Activated T-cell treated with anti-CD3 and anti-CD28 coated beads, Interleukin-2, amount 50 U/mL, for 24 hours (primary cell): Measurements from ENCODE around the gene MRC2.
"Not testable (repeated sequence)": the region's sequence is repeated elsewhere in the genome, so short reads cannot be mapped to it uniquely, and the experiment has no call there.

Experiments used
- DNase-seq: peaks from one replicate; pipeline ENCODE4 v3.0.0-alpha.2; 2020
- H3K27ac Mint-ChIP-seq: 2 replicates; pipeline ENCODE4 v1.8.0; 2020; ENCODE audit warnings: mild to moderate bottlenecking, mixed read lengths
- H3K27me3 Mint-ChIP-seq: 2 replicates; pipeline ENCODE4 v1.8.0; 2020; ENCODE audit warnings: mixed read lengths
- H3K36me3 Mint-ChIP-seq: 2 replicates; pipeline ENCODE4 v1.8.0; 2020; ENCODE audit warnings: low read depth, mixed read lengths
- H3K4me1 Mint-ChIP-seq: 2 replicates; pipeline ENCODE4 v1.8.0; 2020; ENCODE audit warnings: low read depth, mixed read lengths
- H3K4me3 Mint-ChIP-seq: 2 replicates; pipeline ENCODE4 v1.8.0; 2020; ENCODE audit warnings: mild to moderate bottlenecking, moderate library complexity, mixed read lengths
- H3K9me3 Mint-ChIP-seq: 2 replicates; pipeline ENCODE4 v1.8.0; 2020; ENCODE audit warnings: mixed read lengths

MRC2 gene

GRCh38 chr17:62600805-62601204 is 26.7 kb upstream of the MRC2 start:
- DNase-seq: no peak
- no peaks in the 10 kb centered on the region for H3K9me3 Mint-ChIP-seq
- H3K4me1 Mint-ChIP-seq: peaks cover 6% of the 10 kb centered on the region
- no peak overlapping the region for H3K27ac Mint-ChIP-seq
- no peak overlapping the region for H3K4me3 Mint-ChIP-seq
- peaks cover 80% of the 10 kb centered on the region for H3K36me3 Mint-ChIP-seq
- no peaks in the 10 kb centered on the region for H3K27me3 Mint-ChIP-seq

DNA sequence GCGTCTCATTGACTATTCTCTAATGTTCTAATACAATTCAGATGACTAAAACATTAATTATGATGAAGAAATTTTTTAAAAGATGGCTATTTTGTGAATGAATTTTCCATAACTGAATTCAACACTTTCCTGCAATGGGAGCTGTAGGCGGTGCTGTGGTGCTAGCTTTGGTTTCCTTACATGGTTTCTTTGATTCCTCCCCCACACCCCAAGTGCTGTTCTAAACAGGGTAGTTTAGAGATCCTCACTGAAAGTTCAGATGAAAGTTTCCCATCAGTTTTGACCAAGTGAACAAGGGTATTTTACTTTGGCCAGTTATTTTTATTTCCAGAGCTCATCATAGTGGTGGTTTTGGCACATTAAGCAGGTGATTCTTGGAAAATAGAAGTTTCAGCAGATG is 26.0 kb upstream of the MRC2 start:
- no peaks in the 10 kb centered on the region for H3K9me3 Mint-ChIP-seq
- H3K27ac Mint-ChIP-seq: peak overlapping the region; percentile 20
- no peak for DNase-seq
- peaks cover 6% of the 10 kb centered on the region for H3K4me1 Mint-ChIP-seq
- peaks cover 80% of the 10 kb centered on the region for H3K36me3 Mint-ChIP-seq
- no peaks in the 10 kb centered on the region for H3K27me3 Mint-ChIP-seq
- no peak overlapping the region for H3K4me3 Mint-ChIP-seq

- H3K27ac Mint-ChIP-seq, H3K9me3 Mint-ChIP-seq, H3K4me3 Mint-ChIP-seq, DNase-seq, H3K4me1 Mint-ChIP-seq, H3K27me3 Mint-ChIP-seq: not testable (repeated sequence)
- peaks cover 80% of the 10 kb centered on the region for H3K36me3 Mint-ChIP-seq
Measured at GRCh38 chr17:62603783-62604182, 23.7 kb upstream of the MRC2 start.

DNA sequence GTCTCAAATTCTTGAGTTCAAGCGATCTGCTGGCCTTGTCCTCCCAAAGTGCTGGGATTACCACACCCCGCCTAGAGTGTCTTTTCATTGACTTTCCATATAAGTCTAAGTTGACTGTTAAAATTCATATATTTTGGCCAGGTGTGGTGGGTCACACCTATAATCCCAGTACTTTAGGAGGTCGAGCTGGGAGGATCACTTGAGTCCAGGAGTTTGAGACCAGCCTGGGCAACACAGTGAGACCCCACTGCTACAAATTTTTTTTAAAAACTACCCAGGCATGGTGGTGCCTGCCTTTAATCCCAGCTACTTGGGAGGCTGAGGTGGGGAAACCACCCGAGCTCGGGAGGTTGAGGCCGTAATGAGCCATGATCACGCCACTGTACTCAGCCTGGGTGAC is 21.9 kb upstream of the MRC2 start:
- H3K27ac Mint-ChIP-seq: no peak overlapping the region
- no peak overlapping the region for H3K4me3 Mint-ChIP-seq
- peaks cover 81% of the 10 kb centered on the region for H3K36me3 Mint-ChIP-seq
- H3K9me3 Mint-ChIP-seq: no peaks in the 10 kb centered on the region
- no peak for DNase-seq
- no peaks in the 10 kb centered on the region for H3K27me3 Mint-ChIP-seq
- H3K4me1 Mint-ChIP-seq: peaks cover 10% of the 10 kb centered on the region

DNA sequence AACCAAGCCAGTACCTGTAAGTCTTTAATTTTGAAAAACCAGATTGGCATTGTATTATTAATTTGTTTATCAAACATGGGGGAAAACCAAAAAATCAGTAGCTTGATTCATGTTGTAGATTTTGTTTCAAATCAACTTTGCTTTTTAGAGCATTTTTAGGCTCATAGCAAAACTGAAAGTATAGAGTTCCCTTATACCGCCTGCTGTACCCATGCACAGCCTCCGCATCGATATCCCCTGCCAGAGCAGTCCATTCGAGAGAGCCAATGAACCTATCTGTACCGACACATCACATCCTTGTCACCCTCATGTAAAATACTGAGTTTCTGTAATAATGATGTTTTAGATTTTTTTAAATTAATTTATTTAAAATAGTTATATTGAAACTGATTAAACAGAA is 16.2 kb upstream of the MRC2 start:
- H3K27ac Mint-ChIP-seq: peak overlapping the region; percentile 55
- no peaks in the 10 kb centered on the region for H3K9me3 Mint-ChIP-seq
- peaks cover 16% of the 10 kb centered on the region for H3K4me1 Mint-ChIP-seq
- DNase-seq: no peak
- peaks cover 91% of the 10 kb centered on the region for H3K36me3 Mint-ChIP-seq
- no peaks in the 10 kb centered on the region for H3K27me3 Mint-ChIP-seq
- no peak overlapping the region for H3K4me3 Mint-ChIP-seq

DNA sequence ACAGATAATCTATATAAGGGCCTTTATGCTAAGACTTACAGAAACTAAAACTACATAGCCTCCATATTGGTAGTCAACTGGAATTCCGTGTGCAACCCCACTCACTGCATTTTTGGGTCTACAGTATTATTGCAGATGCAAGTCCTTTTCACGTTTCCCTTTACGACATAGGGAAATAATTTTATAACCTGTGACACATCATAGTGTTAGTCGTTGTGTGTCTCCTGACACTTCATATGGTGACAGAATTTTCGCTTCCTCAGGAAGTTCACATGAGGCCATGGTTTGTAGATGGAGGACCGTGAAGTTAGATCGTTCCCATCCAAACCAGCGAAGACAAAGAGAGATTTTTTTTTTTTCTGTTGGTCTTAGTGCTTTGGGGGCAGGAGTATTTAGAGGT is 15.7 kb upstream of the MRC2 start:
- Mint-ChIP-seq H3K9me3 (no peaks in the 10 kb centered on the region), H3K4me3 (no peak overlapping the region), H3K27me3 (no peaks in the 10 kb centered on the region), H3K27ac (no peak overlapping the region), H3K36me3 (peaks cover 88% of the 10 kb centered on the region), H3K4me1 (peaks cover 16% of the 10 kb centered on the region)
- no peak for DNase-seq

DNA sequence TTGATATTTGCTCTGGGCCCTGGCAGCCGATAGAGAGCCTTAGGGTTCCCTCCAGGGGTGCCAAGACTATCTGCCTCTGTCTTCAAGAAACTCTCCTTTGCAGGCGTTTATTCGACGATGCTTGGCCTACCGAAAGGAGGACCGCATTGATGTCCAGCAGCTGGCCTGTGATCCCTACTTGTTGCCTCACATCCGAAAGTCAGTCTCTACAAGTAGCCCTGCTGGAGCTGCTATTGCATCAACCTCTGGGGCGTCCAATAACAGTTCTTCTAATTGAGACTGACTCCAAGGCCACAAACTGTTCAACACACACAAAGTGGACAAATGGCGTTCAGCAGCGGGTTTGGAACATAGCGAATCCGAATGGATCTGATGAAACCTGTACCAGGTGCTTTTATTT is 15.2 kb upstream of the MRC2 start:
- Mint-ChIP-seq H3K4me1 (peaks cover 16% of the 10 kb centered on the region), H3K36me3 (peaks cover 82% of the 10 kb centered on the region)
- not testable (repeated sequence) for H3K4me3 Mint-ChIP-seq, H3K9me3 Mint-ChIP-seq, H3K27ac Mint-ChIP-seq, H3K27me3 Mint-ChIP-seq, DNase-seq

- not testable (repeated sequence) for H3K9me3 Mint-ChIP-seq, H3K27ac Mint-ChIP-seq
Measured at GRCh38 chr17:62613095-62613494, 14.4 kb upstream of the MRC2 start.

DNA sequence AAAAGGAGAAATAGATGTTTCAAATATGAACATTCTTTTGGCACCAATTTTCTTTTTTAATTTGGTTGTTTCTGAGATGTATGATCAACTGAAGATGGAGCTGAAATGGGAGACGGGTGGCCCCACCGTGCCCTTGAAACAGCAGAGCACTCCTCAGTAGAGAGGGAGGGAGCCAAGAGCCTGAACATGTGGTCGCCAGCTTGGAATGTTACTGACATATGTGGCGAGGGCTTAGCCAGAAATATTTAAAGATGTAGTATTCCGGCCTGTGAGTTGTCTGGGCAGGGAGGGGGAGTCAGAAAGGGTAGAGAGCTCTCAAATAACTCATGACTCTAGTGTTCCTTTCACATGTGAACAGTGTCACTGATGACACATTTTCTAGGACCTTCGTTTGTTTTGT is 13.3 kb upstream of the MRC2 start:
- no peak for DNase-seq
- peaks cover 16% of the 10 kb centered on the region for H3K4me1 Mint-ChIP-seq
- no peak overlapping the region for H3K27ac Mint-ChIP-seq
- H3K36me3 Mint-ChIP-seq: peaks cover 67% of the 10 kb centered on the region
- no peaks in the 10 kb centered on the region for H3K27me3 Mint-ChIP-seq
- H3K4me3 Mint-ChIP-seq: no peak overlapping the region
- no peaks in the 10 kb centered on the region for H3K9me3 Mint-ChIP-seq

More at GRCh38 chr17:62613095-62613494, 14.4 kb upstream of the MRC2 start:
- Mint-ChIP-seq H3K4me1 (peaks cover 16% of the 10 kb centered on the region), H3K36me3 (peaks cover 77% of the 10 kb centered on the region)
- not testable (repeated sequence) for DNase-seq, H3K4me3 Mint-ChIP-seq, H3K27me3 Mint-ChIP-seq

DNA sequence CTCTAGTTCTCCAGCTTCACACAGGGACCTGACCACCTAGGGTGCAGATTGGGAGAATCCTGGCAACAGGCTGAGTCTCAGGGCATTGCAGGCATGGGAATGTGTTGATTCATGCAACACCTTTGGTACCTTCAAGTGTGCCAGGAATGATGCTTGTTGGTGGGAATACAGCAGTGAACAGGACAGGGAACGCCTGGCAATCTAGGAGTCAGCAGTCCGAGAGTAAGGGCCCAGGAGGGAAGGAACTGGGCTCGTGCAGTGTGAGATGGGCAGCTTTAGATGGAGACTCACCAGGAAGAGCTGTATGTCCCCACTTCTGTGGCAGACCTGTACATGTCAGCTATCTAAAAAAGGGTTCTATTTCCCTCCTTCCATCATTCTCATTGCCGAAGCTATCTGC is 12.0 kb upstream of the MRC2 start:
- H3K27me3 Mint-ChIP-seq: no peaks in the 10 kb centered on the region
- no peaks in the 10 kb centered on the region for H3K9me3 Mint-ChIP-seq
- no peak overlapping the region for H3K4me3 Mint-ChIP-seq
- H3K4me1 Mint-ChIP-seq: peaks cover 12% of the 10 kb centered on the region
- H3K27ac Mint-ChIP-seq: no peak overlapping the region
- peaks cover 53% of the 10 kb centered on the region for H3K36me3 Mint-ChIP-seq
- no peak for DNase-seq

GRCh38 chr17:62616993-62617893 is 10.2 kb upstream of the MRC2 start:
- Mint-ChIP-seq H3K9me3 (no peaks in the 10 kb centered on the region), H3K36me3 (peaks cover 37% of the 10 kb centered on the region), H3K27me3 (no peaks in the 10 kb centered on the region), H3K4me3 (no peak overlapping the region), H3K4me1 (no peaks in the 10 kb centered on the region), H3K27ac (no peak overlapping the region)
- no peak for DNase-seq

DNA sequence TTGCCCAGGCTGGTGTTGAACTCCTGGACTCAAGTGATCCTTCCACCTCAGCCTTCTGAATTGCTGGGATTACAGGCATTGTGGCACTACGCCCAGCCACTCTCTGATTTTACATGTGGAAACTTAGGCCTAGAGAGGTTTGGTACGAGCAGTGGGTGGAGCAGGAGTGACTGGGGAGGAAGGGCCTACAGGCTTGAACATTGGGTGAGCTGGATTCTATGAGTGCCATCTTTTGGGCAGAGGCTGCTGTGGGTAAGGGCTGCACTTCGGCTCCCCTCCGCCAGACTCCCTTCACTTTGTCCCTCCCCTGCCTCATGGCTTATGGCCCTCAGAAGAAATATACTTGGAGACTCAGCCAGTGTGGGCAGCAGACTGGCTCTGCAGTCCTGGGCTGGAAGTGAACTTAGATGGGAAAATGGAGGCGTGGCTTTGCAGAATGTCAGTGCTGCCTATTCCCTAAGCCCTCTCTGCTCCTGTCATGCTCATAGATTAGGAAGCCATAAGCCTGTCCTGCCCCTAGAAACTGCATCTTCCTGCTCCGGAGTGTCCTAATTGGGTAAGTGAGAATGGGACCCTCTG is 9.5 kb upstream of the MRC2 start:
- Mint-ChIP-seq H3K27me3 (no peaks in the 10 kb centered on the region), H3K27ac (no peak overlapping the region), H3K9me3 (no peaks in the 10 kb centered on the region), H3K4me1 (no peaks in the 10 kb centered on the region), H3K4me3 (no peak overlapping the region), H3K36me3 (peaks cover 33% of the 10 kb centered on the region)
- DNase-seq: no peak

DNA sequence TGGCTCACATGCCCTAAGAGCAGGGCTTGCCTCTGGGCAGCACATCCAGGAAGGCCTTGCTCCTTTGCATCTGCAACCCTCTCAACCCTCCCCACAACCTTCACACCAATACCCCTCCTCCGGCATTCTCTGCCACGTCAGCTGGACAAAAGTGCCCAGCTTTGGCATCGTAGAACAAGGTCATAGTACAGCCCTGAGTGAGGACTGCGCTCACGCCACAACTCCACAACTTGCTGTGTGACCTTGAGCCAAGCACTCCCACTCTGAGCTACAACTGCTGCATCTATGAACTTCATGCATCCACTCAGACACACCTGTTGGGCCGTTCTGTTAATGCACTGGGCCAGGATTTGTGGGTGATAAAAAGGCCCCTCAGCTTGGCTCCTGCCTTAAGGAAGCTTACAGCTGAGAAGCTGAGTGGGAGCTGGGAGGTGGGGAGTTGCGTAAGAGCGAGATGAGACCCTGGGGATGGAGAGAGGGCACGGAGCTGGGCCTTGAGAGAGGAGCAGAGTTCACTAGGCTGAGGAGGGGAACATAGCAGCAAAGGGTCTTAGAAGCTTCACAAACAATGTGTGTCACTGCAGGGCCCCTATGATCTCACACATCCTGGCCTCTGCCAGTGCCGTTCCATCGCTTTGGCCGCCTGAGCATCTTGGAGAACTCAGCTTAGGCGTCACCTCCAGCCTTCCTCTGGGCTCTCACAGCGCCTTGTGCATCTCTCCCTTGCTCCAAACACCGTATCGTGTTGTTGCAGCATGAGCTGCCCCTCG is 8.6 kb upstream of the MRC2 start:
- no peaks in the 10 kb centered on the region for H3K9me3 Mint-ChIP-seq
- H3K36me3 Mint-ChIP-seq: peaks cover 27% of the 10 kb centered on the region
- no peaks in the 10 kb centered on the region for H3K4me1 Mint-ChIP-seq
- DNase-seq: no peak
- no peaks in the 10 kb centered on the region for H3K27me3 Mint-ChIP-seq
- H3K27ac Mint-ChIP-seq: no peak overlapping the region
- H3K4me3 Mint-ChIP-seq: no peak overlapping the region

DNA sequence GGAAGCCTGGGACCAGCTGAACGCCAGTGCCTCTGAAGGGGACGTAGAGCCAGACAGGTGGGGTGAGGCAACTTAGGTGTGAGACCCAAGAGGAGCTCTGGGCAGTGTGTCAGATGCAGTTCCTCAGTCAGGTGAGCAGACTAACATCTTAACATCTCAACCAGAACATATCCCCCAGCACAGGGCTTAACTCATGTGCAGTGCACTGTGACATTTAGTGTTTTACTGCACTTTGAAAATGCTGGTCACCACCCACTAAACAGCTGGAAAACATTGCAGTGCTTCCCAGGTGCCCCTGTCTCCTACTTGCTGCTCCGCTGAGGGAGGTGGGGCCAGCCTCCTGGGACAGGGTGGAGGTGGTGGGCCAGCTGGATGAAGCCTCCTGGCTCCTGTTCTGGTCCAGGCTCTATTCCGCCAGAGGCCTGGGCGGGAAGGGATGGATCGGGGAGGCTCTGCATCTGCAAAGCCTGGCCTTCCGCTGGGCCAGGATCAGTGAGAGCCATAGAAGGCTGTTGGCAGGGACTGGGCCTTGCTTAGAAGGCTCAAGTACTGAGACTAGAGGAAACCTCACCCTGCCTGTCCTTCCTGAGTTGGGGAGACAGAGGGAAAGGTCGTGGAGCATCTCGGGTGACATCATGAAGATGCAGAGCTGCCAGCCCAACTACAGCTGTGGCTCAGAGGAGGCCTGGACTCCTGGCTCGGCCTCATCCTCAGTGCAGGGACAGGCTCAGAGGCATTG is 7.9 kb upstream of the MRC2 start:
- Mint-ChIP-seq H3K36me3 (peaks cover 22% of the 10 kb centered on the region), H3K27me3 (no peaks in the 10 kb centered on the region), H3K27ac (no peak overlapping the region), H3K4me3 (no peak overlapping the region), H3K4me1 (no peaks in the 10 kb centered on the region), H3K9me3 (no peaks in the 10 kb centered on the region)
- no peak for DNase-seq
